ENCODE measurements around the gene MSRB3.
"Not testable (repeated sequence)": the region's sequence is repeated elsewhere in the genome, so short reads cannot be mapped to it uniquely, and the experiment has no call there.

Gene MSRB3

DNA sequence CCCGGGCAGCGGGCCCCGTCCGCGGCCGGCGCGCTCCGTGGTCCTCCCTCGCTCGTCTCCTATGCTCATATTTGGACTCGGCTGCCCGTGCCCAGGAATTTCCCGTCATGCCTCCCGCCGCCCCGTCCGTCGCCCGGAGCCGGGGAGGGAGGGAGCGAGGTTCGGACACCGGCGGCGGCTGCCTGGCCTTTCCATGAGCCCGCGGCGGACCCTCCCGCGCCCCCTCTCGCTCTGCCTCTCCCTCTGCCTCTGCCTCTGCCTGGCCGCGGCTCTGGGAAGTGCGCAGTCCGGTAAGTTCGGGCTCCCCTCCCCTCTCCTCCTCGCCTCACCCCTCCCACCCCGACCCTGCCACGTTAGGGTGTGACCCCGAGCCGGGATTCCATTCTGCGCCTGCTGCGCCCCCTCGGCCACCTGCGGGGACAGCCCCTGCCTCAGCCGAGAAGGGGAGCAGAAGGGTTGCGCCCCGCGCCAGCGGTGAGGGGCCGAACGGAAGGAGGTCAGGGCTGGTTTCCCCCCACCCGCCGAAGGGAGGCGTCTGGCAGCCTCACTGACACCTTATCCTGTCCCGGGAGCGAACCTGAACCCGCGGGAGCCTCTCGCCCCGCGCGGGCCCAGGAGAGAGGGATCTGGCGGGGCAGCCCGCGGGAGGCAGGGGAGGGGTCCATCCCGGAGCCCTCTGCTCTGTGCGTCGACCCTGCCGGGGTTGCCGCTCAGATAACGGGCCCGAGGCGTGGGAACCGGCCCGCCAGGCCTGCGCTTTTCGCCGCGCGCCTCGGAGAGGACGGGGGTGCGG, at the start of gene MSRB3:
TSS of gene MSRB3 (plus strand) at position 108 of the 793 bp plus-strand sequence. CDS start 29,897 bp downstream, outside the sequence.
- DNase-seq: peak; percentile 15 to 23

- no peak for DNase-seq
These were observed 49.0 kb upstream of the MSRB3 start for GRCh38 chr12:65229441-65229840.

DNA sequence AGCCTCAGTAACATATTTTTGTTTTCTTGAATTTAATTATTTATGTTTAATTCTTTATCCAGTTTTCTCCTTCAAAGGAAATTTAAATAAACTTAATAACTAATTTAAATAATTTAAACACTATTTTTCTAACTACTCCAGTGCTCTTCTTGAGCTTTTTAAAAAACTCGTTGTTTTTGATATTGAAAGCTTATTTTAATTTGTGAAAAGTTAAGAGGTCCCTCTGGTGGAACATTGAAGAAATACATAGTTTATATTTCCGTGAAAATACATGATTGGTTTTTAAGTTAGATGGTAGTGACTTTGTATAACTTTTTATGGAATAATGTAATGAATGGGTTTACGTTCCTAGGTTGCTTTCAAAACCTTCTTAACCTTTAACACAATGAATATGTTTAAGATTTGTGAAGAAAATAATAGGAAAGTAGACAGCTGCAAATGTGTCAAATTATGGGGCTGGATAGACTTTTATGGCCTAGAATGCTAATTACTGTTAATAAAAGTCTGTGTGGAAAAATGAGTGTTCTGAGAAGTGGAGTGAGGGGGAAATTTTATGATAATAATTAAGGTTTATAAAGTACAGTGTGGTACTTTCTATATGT, 45.9 kb upstream of the MSRB3 start:
- no peak for DNase-seq

DNA sequence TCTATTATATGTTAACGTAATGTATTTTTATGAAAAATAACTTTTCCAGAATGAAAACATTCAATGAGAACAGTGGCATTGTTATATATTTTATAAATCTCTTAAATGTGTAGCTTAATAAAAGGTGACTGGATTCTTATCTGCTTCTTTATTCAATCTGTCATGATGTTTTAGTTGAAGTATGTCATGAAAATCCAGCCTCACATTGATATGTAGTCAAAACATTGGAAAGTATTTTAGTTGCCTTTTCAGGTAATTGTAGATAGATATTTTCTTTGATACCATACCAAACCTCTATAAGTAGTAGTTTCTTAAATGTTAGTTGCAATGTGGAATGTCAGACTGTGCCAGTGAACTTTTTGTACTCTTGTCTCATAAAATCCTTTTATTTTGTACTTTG, 41.3 kb upstream of the MSRB3 start:
- DNase-seq: no peak

DNA sequence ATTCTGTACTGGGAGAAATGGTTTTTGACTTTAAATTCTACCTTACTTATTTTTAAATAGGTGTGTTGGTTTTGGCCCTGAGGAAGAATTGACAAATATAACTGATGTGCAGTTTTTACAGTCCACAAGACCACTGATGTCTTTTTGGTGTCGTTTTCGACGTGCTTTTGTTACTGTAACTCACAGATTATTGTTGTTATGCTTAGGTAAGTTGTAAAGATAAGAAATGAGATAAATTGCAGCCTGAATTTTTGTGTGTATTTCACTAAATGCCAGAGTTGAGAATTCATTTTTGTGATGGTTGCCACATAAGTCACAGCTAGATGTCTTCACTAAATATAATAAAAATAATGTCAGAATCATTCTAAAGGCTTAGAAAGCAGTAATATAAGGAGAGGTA, 39.9 kb upstream of the MSRB3 start:
- DNase-seq: no peak

GRCh38 chr12:65248656-65249633, 29.5 kb upstream of the MSRB3 start:
- DNase-seq: no peak

GRCh38 chr12:65252515-65252914, 26.0 kb upstream of the MSRB3 start:
- no peak for DNase-seq

GRCh38 chr12:65257986-65258385, 20.5 kb upstream of the MSRB3 start:
- DNase-seq: no peak

- no peak for DNase-seq
These were observed 19.0 kb upstream of the MSRB3 start for GRCh38 chr12:65259501-65259900.

GRCh38 chr12:65263777-65264176, 14.7 kb upstream of the MSRB3 start:
- DNase-seq: no peak

DNA sequence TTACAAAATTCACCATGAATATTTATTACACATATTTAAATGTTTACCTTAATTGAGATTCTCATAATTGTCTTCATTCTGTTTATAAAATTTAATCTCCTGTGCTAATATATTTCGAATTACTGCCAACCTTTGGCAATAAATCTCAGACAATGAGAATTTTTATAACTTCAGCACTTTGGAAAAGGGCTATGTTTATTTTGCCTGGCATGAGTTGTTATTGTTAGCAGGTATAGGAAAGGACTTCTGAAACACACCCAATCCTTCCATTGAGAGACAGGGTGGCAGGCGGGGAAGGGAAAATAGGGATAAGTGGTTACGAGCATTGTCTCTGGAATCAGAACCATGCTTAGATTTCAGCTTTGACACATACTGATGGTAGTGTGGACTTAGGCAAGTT, 12.1 kb upstream of the MSRB3 start:
- no peak for DNase-seq

DNA sequence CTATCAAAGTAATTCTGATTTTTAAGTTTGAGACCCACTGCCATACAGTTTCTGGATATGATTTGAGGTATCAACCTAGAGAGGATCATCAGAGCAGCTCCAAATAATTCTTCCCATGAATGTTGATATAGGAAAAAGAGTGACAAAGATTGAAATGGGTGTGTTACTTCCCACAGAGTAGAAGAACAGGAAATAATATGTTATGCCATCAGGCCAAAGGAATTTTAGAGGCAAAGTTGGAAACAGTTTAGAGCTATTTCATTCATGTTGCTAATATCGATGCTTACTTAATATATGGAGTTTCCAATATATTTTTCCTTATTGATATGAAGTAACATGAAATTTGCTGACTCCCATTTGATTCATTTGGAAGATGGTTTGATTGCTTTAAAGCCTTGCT, 8.9 kb upstream of the MSRB3 start:
- no peak for DNase-seq

GRCh38 chr12:65274602-65275272, 3.7 kb upstream of the MSRB3 start:
- no peak for DNase-seq

DNA sequence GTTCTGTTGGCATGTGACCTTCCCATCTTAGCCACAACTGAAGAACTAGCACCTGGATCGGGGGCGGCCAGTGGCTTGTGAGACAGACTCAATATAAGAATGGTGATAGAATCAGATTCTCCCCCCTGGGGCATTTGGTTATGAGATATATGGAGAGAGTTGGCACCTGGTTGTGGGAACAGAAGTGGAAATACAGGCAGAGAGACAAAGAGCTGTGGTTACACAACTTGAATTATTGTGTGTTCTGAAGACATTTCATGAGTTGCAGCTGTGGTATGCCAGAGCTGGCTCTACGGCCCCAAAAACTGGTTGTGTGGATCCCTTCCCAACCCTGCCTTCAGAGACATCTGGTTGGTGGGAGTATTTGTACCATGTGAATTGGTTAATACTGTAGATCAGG, 2.9 kb upstream of the MSRB3 start:
- no peak for DNase-seq

- DNase-seq: no peak
These were observed 1.5 kb upstream of the MSRB3 start for GRCh38 chr12:65276916-65277530.

DNA sequence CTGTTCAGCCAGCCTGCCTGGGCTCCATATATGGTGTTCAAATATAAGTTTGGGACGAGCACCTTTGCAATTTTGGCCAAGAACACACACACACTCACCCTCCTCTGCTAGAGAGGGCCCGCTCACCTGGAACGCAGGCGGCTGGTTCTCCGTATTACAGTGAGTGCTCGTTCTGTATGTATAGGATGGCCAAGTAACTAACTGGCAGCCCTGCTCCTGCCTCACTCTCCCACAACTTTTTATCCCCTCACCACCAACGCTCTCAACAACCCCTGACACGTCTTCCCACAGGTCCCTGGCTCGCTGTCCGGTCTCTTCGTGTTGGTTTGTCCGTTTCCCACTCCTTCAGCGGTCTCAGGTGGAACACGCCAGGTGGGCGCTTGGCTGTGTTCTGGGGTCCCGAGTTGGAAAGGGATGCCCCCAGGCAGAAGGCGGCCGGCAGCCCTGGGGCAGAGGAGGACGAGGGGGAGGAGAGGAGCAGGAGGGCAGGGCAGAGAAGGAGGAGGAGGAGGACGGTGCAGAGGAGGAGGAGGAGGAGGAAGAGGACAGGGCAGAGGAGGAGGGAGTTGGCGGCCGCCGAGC, 398 bp upstream of the MSRB3 start:
- DNase-seq: no peak

- DNase-seq: peak in 1 of 2 experiments; percentile 7
These were observed 1.1 kb downstream of the MSRB3 start for GRCh38 chr12:65279369-65280112.

GRCh38 chr12:65280306-65280705, 1.8 kb downstream of the MSRB3 start:
- no peak for DNase-seq

GRCh38 chr12:65282840-65283239, 4.4 kb downstream of the MSRB3 start:
- DNase-seq: no peak

GRCh38 chr12:65285532-65285931, 7.0 kb downstream of the MSRB3 start:
- DNase-seq: not testable (repeated sequence)

GRCh38 chr12:65287426-65287825, 8.9 kb downstream of the MSRB3 start:
- no peak for DNase-seq
